HEK293 (cell line): Measurements from ENCODE around the gene UFD1.

Experiments used
- CTCF ChIA-PET: fragments of 350-600 bp; formaldehyde crosslinking; extraction: SDS; loops from one replicate; lab custom pipeline; 2021; ENCODE audit warnings: antibody characterized with exemption; lab: Yijun Ruan, JAX
- POLR2A ChIA-PET: fragments of 300-600 bp; formaldehyde crosslinking; extraction: SDS; loops from one replicate; lab custom pipeline; 2020; ENCODE audit warnings: antibody characterized with exemption, inconsistent platforms; lab: Yijun Ruan, JAX
- H3K27ac ChIP-seq: fragments of 200-500 bp; sonication (Bioruptor generic); 2 replicates; pipeline ENCODE4 v1.5.1; 2014; ENCODE audit warnings: low read depth, low read length, control low read depth, inconsistent platforms; ENCODE audit errors: extremely low read depth
- H3K36me3 ChIP-seq, 2 experiments: fragments of 200-500 bp in 1 of 2; sonication (Bioruptor generic) in 1 of 2; 1 replicate in 1 of 2; 2 replicates in 1 of 2; pipeline ENCODE4 v1.5.1; 2014 to 2017; ENCODE audit warnings: inconsistent platforms in 2 of 2, low read length in 2 of 2; ENCODE audit not compliant: control insufficient read depth in 2 of 2, insufficient read depth in 1 of 2
- H3K4me1 ChIP-seq: fragments of 200-500 bp; sonication (Bioruptor generic); 2 replicates; pipeline ENCODE4 v1.5.1; 2014; ENCODE audit warnings: mild to moderate bottlenecking, low read length, inconsistent platforms; ENCODE audit not compliant: control insufficient read depth, insufficient read depth
- H3K4me3 ChIP-seq: 2 replicates; pipeline ENCODE4 v1.5.1; 2011; ENCODE audit warnings: low read depth, mild to moderate bottlenecking, control low read depth, low read length, moderate library complexity
- H3K9me3 ChIP-seq: fragments of 200-500 bp; sonication (Bioruptor generic); 2 replicates; pipeline ENCODE4 v1.5.1; 2014; ENCODE audit warnings: low read depth, low read length, inconsistent platforms; ENCODE audit not compliant: control insufficient read depth, insufficient read depth
- ELK4 ChIP-seq: IDR thresholded peaks from 2 replicates; pipeline ENCODE4 v1.6.1; 2011; ENCODE audit warnings: mild to moderate bottlenecking, low read depth, low read length, borderline replicate concordance
- KLF10 ChIP-seq: fragments of 450-650 bp; IDR thresholded peaks from 2 replicates; pipeline ENCODE4 v1.5.1; 2018; ENCODE audit warnings: missing biosample characterization, mild to moderate bottlenecking, missing genetic modification characterization
- KLF16 ChIP-seq: fragments of 450-650 bp; formaldehyde crosslinking; IDR thresholded peaks from 2 replicates; pipeline ENCODE4 v1.5.1; 2017; ENCODE audit warnings: missing biosample characterization, missing genetic modification characterization
- KLF17 ChIP-seq: fragments of 450-650 bp; formaldehyde crosslinking; IDR thresholded peaks from 2 replicates; pipeline ENCODE4 v1.5.1; 2016; ENCODE audit warnings: missing biosample characterization, missing genetic modification characterization
- MZF1 ChIP-seq: fragments of 450-650 bp; formaldehyde crosslinking; IDR thresholded peaks from 2 replicates; pipeline ENCODE4 v1.5.1; 2017; ENCODE audit warnings: missing biosample characterization, missing genetic modification characterization, borderline replicate concordance
- PATZ1 ChIP-seq: fragments of 450-650 bp; formaldehyde crosslinking; IDR thresholded peaks from 2 replicates; pipeline ENCODE4 v1.5.1; 2016; ENCODE audit warnings: missing biosample characterization, missing genetic modification characterization
- SCRT2 ChIP-seq: fragments of 450-650 bp; formaldehyde crosslinking; IDR thresholded peaks from 2 replicates; pipeline ENCODE4 v1.5.1; 2016; ENCODE audit warnings: missing biosample characterization, missing genetic modification characterization
- YY2 ChIP-seq: fragments of 450-650 bp; formaldehyde crosslinking; IDR thresholded peaks from 2 replicates; pipeline ENCODE4 v1.5.1; 2016; ENCODE audit warnings: missing biosample characterization, missing genetic modification characterization
- ZBTB44 ChIP-seq: fragments of 450-650 bp; IDR thresholded peaks from 2 replicates; pipeline ENCODE4 v1.5.1; 2018; ENCODE audit warnings: missing biosample characterization, mild to moderate bottlenecking, missing genetic modification characterization
- ZBTB8A ChIP-seq: fragments of 450-650 bp; formaldehyde crosslinking; IDR thresholded peaks from 2 replicates; pipeline ENCODE4 v1.5.1; 2016; ENCODE audit warnings: missing biosample characterization, missing genetic modification characterization
- ZFP3 ChIP-seq: fragments of 450-650 bp; formaldehyde crosslinking; IDR thresholded peaks from 2 replicates; pipeline ENCODE4 v1.5.1; 2016; ENCODE audit warnings: low read depth, missing biosample characterization, missing genetic modification characterization
- ZNF155 ChIP-seq: fragments of 450-650 bp; formaldehyde crosslinking; IDR thresholded peaks from 2 replicates; pipeline ENCODE4 v1.5.1; 2016; ENCODE audit warnings: missing biosample characterization, missing genetic modification characterization
- ZNF169 ChIP-seq: fragments of 450-650 bp; formaldehyde crosslinking; IDR thresholded peaks from 2 replicates; pipeline ENCODE4 v1.5.1; 2016; ENCODE audit warnings: missing biosample characterization, missing genetic modification characterization
- ZNF174 ChIP-seq: fragments of 450-650 bp; formaldehyde crosslinking; IDR thresholded peaks from 2 replicates; pipeline ENCODE4 v1.5.0; 2017; ENCODE audit warnings: missing biosample characterization, mild to moderate bottlenecking, missing genetic modification characterization
- ZNF184 ChIP-seq: fragments of 450-650 bp; IDR thresholded peaks from 2 replicates; pipeline ENCODE4 v1.5.1; 2018; ENCODE audit warnings: missing biosample characterization, mild to moderate bottlenecking, missing genetic modification characterization
- ZNF202 ChIP-seq: fragments of 450-650 bp; formaldehyde crosslinking; IDR thresholded peaks from 2 replicates; pipeline ENCODE4 v1.5.1; 2016; ENCODE audit warnings: missing biosample characterization, missing genetic modification characterization, borderline replicate concordance
- ZNF26 ChIP-seq: fragments of 450-650 bp; formaldehyde crosslinking; IDR thresholded peaks from 2 replicates; pipeline ENCODE4 v1.5.1; 2016; ENCODE audit warnings: missing biosample characterization, missing genetic modification characterization
- ZNF292 ChIP-seq: fragments of 450-650 bp; formaldehyde crosslinking; IDR thresholded peaks from 2 replicates; pipeline ENCODE4 v1.5.1; 2016; ENCODE audit warnings: low read depth, missing biosample characterization, missing genetic modification characterization, borderline replicate concordance
- ZNF398 ChIP-seq: fragments of 450-650 bp; formaldehyde crosslinking; IDR thresholded peaks from 2 replicates; pipeline ENCODE4 v1.5.1; 2017; ENCODE audit warnings: missing biosample characterization, missing genetic modification characterization
- ZNF416 ChIP-seq: fragments of 450-650 bp; formaldehyde crosslinking; IDR thresholded peaks from 2 replicates; pipeline ENCODE4 v1.5.1; 2016; ENCODE audit warnings: missing biosample characterization, missing genetic modification characterization
- ZNF660 ChIP-seq: fragments of 450-650 bp; IDR thresholded peaks from 2 replicates; pipeline ENCODE4 v1.5.1; 2018; ENCODE audit warnings: missing biosample characterization, mild to moderate bottlenecking, missing genetic modification characterization
- ZNF704 ChIP-seq: fragments of 450-650 bp; formaldehyde crosslinking; IDR thresholded peaks from 2 replicates; pipeline ENCODE4 v1.5.1; 2016; ENCODE audit warnings: missing biosample characterization, missing genetic modification characterization
- ZNF777 ChIP-seq: fragments of 450-650 bp; formaldehyde crosslinking; IDR thresholded peaks from 2 replicates; pipeline ENCODE4 v1.5.1; 2017; ENCODE audit warnings: missing biosample characterization, missing genetic modification characterization, borderline replicate concordance
- ZNF830 ChIP-seq: fragments of 450-650 bp; IDR thresholded peaks from 2 replicates; pipeline ENCODE4 v1.5.0; 2018; ENCODE audit warnings: missing biosample characterization, missing genetic modification characterization, low read depth, mild to moderate bottlenecking, moderate library complexity

The UFD1 gene

GRCh38 chr22:19482297-19482696, 3.3 kb upstream of the UFD1 start:
- POLR2A ChIA-PET, result no interaction called here
- CTCF ChIA-PET, result interaction anchor here (0.9 kb wide), 1 partner anchor 8 kb away, joined by 3 read pairs; no protein-coding TSS in a partner anchor
- Histone ChIP-seq H3K9me3 (no peaks in the 10 kb centered on the region), H3K36me3 (peaks cover 31 to 51% of the 10 kb centered on the region in 2 experiments), H3K4me3 (no peak overlapping the region), H3K27ac (no peak overlapping the region), H3K4me1 (no peaks in the 10 kb centered on the region)
- TF ChIP-seq ZNF169 (tag by site-specific recombination) (no peak), ZBTB44 (tag by site-specific recombination) (no peak), KLF16 (tag by site-specific recombination) (no peak), ZNF155 (tag by site-specific recombination) (no peak), MZF1 (no peak), PATZ1 (tag by site-specific recombination) (no peak), ZNF202 (tag by site-specific recombination) (no peak), ZNF292 (no peak), ZNF660 (tag by site-specific recombination) (no peak), SCRT2 (tag by site-specific recombination) (no peak), ZFP3 (tag by site-specific recombination) (no peak), ZNF174 (tag by site-specific recombination) (no peak), YY2 (tag by site-specific recombination) (no peak), ZNF830 (tag by site-specific recombination) (no peak), ZBTB8A (tag by site-specific recombination) (no peak), ZNF704 (tag by site-specific recombination) (no peak), KLF17 (tag by site-specific recombination) (no peak), ZNF777 (no peak), ZNF26 (tag by site-specific recombination) (no peak)

GRCh38 chr22:19480789-19481188, 1.8 kb upstream of the UFD1 start:
- Histone ChIP-seq H3K27ac (no peak overlapping the region), H3K9me3 (no peaks in the 10 kb centered on the region), H3K4me3 (peak overlapping the region; percentile 92), H3K36me3 (peaks cover 18 to 49% of the 10 kb centered on the region in 2 experiments), H3K4me1 (no peaks in the 10 kb centered on the region)
- CTCF ChIA-PET, result interaction anchor here (0.6 to 4.6 kb wide), 3 partner anchors 30 to 163 kb away, joined by 3 to 31 read pairs (median 3); no protein-coding TSS in a partner anchor
- POLR2A ChIA-PET, result interaction anchor here (1.6 to 3.4 kb wide), 4 partner anchors 33 to 363 kb away, joined by 4 to 20 read pairs (median 8); partner anchors contain the start of genes C22orf39, CLTCL1 and SLC25A1
- no peak for TF ChIP-seq ZNF398 (tag by site-specific recombination)
- no peak for TF ChIP-seq ZNF184 (tag by site-specific recombination)
- no peak for TF ChIP-seq ZNF416 (tag by site-specific recombination)
- TF ChIP-seq KLF10 (tag by site-specific recombination), result no peak
- no peak for TF ChIP-seq ELK4
